RWPE1 (cell line): ENCODE data around the gene CTXN3.

Experiments used
- CTCF ChIA-PET: fragments of 350-600 bp; sonication (Branson Sonifier 250); formaldehyde crosslinking; extraction: SDS; loops from one replicate; lab custom pipeline; 2021; lab: Yijun Ruan, JAX
- POLR2A ChIA-PET: fragments of 400-600 bp; formaldehyde crosslinking; extraction: SDS; loops from one replicate; lab custom pipeline; 2020; ENCODE audit warnings: antibody characterized with exemption; ENCODE audit not compliant: low non-redundant PET; lab: Yijun Ruan, JAX
- DNase-seq: peaks from one replicate; pipeline ENCODE4 v3.0.0; 2012; ENCODE audit warnings: low spot score
- H3K27ac ChIP-seq: fragments of 450-650 bp; 2 replicates; pipeline ENCODE4 v1.5.1; 2017
- TF ChIP-seq, protein P1 (sequence below): fragments of 450-650 bp; conservative IDR thresholded peaks from 2 replicates; pipeline ENCODE4 v1.5.1; 2017; ENCODE audit warnings: low read depth, mild to moderate bottlenecking

CTXN3 gene

DNA sequence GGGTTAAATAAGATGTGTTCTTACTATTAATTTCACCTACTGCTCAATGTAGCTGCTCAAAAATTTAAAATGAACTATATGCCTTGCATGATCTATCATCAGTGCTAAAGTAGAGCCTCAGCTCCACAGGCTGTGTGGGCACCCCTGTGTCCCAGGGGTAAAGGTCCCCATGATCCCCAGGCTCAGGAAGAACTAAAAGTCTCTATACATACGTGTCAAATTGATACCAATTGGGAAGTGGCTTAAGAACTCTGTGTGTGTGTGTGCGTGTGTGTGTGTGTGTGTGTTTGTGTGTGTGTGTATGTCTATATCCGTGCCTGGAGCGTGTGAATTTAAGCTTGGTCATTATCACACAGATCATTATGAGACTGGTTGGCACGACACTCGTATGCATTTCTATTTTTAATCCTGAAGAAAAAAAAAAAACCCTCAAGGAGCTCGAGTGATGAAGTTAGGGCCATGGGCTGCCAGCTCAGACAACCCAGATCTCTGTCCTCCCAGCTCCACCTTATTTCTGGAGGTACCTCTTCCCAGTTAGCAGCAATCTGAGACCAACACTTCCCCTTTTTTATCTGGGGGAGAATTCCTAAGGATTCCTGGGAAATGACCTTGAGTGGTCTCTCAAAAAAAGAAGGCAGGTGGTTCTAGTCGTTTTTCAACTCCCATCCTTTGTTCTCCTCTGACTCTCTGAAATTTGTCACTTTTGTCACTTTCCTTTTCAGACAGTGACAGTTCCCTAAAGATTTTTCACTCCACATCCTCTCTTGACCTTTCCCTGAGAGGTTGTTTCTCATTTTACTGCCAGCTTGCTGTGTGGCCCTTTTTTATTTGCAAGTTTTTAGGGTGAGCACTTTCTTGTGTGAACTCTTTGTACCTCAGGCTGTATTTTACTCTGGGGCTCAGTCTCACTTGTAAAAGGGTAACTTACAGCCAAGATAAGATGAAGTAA lies 45.7 kb upstream of the CTXN3 start:
- CTCF ChIA-PET, result interaction anchor here (0.5 to 1.2 kb wide), 3 partner anchors 39 to 122 kb away, joined by 3 to 4 read pairs (median 4); no protein-coding TSS in a partner anchor
- TF ChIP-seq, protein P1, sequence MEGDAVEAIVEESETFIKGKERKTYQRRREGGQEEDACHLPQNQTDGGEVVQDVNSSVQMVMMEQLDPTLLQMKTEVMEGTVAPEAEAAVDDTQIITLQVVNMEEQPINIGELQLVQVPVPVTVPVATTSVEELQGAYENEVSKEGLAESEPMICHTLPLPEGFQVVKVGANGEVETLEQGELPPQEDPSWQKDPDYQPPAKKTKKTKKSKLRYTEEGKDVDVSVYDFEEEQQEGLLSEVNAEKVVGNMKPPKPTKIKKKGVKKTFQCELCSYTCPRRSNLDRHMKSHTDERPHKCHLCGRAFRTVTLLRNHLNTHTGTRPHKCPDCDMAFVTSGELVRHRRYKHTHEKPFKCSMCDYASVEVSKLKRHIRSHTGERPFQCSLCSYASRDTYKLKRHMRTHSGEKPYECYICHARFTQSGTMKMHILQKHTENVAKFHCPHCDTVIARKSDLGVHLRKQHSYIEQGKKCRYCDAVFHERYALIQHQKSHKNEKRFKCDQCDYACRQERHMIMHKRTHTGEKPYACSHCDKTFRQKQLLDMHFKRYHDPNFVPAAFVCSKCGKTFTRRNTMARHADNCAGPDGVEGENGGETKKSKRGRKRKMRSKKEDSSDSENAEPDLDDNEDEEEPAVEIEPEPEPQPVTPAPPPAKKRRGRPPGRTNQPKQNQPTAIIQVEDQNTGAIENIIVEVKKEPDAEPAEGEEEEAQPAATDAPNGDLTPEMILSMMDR, result no peak
- POLR2A ChIA-PET, result no interaction called here
- no peak for DNase-seq
- no peak overlapping the region for H3K27ac ChIP-seq

DNA sequence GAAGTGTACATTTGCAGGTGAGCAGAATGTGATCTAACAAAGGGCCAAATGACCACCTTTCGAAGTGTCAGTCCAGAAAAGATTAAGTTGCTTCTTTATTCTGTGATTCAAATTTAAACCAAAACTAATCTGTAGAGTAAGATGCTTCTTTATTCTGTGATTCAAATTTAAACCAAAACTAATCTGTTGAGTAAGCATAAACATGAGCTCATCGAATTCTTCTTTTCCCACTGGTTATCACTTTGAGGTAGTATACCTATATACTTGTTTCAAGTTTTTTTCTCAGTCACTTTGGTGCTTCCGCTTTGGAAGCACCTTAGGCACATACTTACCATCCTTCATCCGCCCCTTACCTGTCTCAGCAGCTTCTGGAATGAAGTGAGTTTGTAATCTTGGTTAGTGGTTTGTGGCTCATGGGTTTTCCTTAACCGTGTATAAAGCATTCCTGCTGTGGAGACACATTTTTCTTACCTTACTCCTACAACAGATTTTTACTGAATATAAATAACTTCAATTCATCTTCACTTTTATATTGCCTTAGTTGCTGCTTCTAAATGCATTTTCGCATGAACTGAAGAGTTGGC lies 40.7 kb upstream of the CTXN3 start:
- TF ChIP-seq, protein P1, result no peak
- POLR2A ChIA-PET, result no interaction called here
- H3K27ac ChIP-seq, result no peak overlapping the region
- no peak for DNase-seq
- CTCF ChIA-PET, result interaction anchor here (0.6 kb wide), 1 partner anchor 1090 kb away, joined by 3 read pairs; no protein-coding TSS in a partner anchor

DNA sequence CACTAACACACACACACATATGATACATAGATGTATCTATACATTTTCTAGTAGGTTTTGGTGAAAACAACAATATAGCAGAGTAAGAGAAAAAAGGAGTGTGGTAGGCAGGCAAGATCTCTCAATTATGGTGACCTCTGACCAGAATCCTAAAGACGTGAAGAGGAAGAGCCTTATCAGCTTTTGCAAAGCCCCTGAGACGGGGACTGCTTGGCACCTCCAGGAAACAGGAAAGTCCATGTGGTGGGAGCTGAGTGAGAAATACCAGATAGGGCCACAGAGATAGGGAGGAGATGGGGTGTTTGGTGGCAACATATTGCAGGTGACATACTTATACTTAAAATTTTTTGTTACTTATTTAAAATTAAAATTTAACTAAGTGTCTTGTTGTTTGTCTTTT lies 39.9 kb upstream of the CTXN3 start:
- CTCF ChIA-PET, result no interaction called here
- no peak for DNase-seq
- TF ChIP-seq, protein P1, result no peak
- H3K27ac ChIP-seq, result no peak overlapping the region
- POLR2A ChIA-PET, result no interaction called here

DNA sequence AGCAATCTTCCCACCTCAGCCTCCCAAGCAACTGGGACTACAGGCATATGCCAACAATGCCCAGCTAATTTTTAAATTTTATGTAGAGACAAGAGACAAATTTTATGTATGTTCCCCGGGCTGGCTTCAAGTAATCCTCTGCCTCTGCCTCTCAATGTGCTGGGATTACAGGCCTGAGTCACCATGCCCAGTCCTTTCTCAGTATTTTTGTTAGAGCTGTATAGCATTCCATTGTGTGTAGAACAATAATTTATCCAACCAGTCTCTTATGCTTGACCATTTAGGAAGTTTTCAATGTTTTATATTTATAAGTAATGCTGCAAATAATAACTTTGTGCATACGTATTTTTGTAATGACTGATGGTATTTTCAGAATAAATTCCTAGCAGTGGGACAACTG lies 38.9 kb upstream of the CTXN3 start:
- CTCF ChIA-PET, result no interaction called here
- POLR2A ChIA-PET, result no interaction called here

DNA sequence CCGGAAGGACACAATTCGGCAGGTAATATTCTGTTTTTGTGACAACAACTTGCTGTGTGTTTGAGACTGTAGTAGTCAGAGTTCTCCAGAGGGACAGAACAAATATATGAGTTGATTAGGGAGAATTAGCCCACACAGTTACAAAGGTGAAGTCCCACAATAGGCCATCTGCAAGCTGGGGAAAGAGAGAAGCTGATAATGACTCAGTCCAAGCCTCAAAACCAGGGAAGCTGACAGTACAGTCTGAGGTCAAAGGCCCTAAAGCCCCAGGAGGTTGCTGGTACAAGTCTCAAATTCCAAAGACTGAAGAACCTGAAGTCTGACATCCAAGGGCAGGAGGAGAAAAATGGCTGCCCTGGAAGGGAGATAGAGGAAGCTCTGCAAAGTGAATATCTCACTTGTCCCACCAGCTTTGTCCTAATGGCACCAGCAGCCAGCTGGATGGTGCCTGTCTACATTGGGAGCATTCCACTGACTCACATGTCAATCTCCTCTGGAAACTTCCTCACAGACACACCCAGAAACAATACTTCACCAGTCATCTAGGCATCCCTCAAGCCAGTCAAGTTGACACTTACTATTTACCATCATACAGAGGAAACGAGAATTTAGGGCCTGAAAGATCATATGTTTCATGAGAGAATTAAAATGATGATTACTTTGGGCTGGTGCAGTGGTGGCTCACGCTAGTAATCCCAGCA lies 36.3 kb upstream of the CTXN3 start:
- DNase-seq, result no peak
- TF ChIP-seq, protein P1, result no peak
- ChIA-PET POLR2A (no interaction called here), CTCF (no interaction called here)
- H3K27ac ChIP-seq, result no peak overlapping the region

More for the DNA sequence above, 38.9 kb upstream of the CTXN3 start:
- TF ChIP-seq, protein P1, result no peak
- no peak overlapping the region for H3K27ac ChIP-seq
- DNase-seq, result no peak

DNA sequence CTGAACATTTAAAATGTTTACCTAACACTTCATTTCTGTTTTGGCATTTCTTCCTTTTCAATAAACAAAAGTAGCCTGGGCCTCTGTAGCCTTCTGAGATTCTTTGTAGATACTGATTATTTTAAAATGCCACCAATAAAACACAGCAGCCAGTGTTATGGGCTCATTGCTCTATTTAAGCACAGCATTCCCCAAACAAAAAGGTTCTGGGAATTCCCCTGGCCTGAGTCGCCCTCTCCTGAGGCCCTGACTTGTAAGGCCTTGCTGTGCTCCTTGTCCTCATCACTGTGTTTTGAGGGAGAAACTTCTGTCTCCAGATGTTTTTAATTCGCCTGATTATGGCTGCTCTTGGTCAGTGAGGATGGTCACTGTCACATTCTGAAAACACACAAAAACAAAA lies 33.0 kb upstream of the CTXN3 start:
- ChIA-PET CTCF (no interaction called here), POLR2A (no interaction called here)
- TF ChIP-seq, protein P1, result no peak
- DNase-seq, result peak; percentile 21
- no peak overlapping the region for H3K27ac ChIP-seq
